H9 (cell line): Measurements from ENCODE around the gene SLC28A3. TPM values are rescaled to one million over a fixed set of nuclear protein-coding genes. Genes with fewer than 3 reads are reported as not detected.

Experiments
- DNase-seq: peaks from one replicate; pipeline ENCODE4 v3.0.0-alpha.2; 2017
- H2AFZ ChIP-seq: one replicate; pipeline ENCODE4 v1.6.1; 2013; ENCODE audit warnings: mild to moderate bottlenecking, low read length, control low read depth, moderate library complexity
- H2AK5ac ChIP-seq: 2 replicates; pipeline ENCODE4 v1.6.1; 2013; ENCODE audit warnings: low read length, control low read depth, mixed read lengths; ENCODE audit not compliant: insufficient read length
- H2BK120ac ChIP-seq: one replicate; pipeline ENCODE4 v1.6.1; 2013; ENCODE audit warnings: low read depth, mild to moderate bottlenecking, low read length, control low read depth, inconsistent platforms; ENCODE audit not compliant: poor library complexity, severe bottlenecking
- H2BK12ac ChIP-seq: 2 replicates; pipeline ENCODE4 v1.6.1; 2013; ENCODE audit warnings: low read length, control low read depth, mixed read lengths, low read depth; ENCODE audit not compliant: insufficient read length
- H2BK15ac ChIP-seq: 2 replicates; pipeline ENCODE4 v1.6.1; 2013; ENCODE audit warnings: low read depth, low read length, control low read depth
- H2BK20ac ChIP-seq: one replicate; pipeline ENCODE4 v1.6.1; 2013; ENCODE audit warnings: low read depth, mild to moderate bottlenecking, low read length, control low read depth, inconsistent platforms; ENCODE audit not compliant: poor library complexity, severe bottlenecking
- H2BK5ac ChIP-seq: 2 replicates; pipeline ENCODE4 v1.6.1; 2013; ENCODE audit warnings: low read length, control low read depth, mixed read lengths; ENCODE audit not compliant: insufficient read length
- H3K14ac ChIP-seq: 2 replicates; pipeline ENCODE4 v1.6.1; 2013; ENCODE audit warnings: low read length, control low read depth; ENCODE audit not compliant: insufficient read depth
- H3K18ac ChIP-seq: 2 replicates; pipeline ENCODE4 v1.6.1; 2013; ENCODE audit warnings: low read depth, mild to moderate bottlenecking, mixed read lengths, low read length, control low read depth; ENCODE audit not compliant: insufficient read length
- H3K23ac ChIP-seq: 2 replicates; pipeline ENCODE4 v1.6.1; 2013; ENCODE audit warnings: low read length, control low read depth, mixed read lengths, low read depth; ENCODE audit not compliant: insufficient read length
- H3K23me2 ChIP-seq: 2 replicates; pipeline ENCODE4 v1.6.1; 2013; ENCODE audit warnings: low read depth, mild to moderate bottlenecking, mixed read lengths, low read length, control low read depth; ENCODE audit not compliant: insufficient read length, poor library complexity, severe bottlenecking
- H3K27ac ChIP-seq: 2 replicates; pipeline ENCODE4 v1.5.1; 2013; ENCODE audit warnings: low read length, control low read depth, mixed read lengths, low read depth; ENCODE audit not compliant: insufficient read length
- H3K27me3 ChIP-seq: 2 replicates; pipeline ENCODE4 v1.6.1; 2013; ENCODE audit warnings: low read length, control low read depth, inconsistent platforms; ENCODE audit not compliant: insufficient read depth
- H3K4ac ChIP-seq: 2 replicates; pipeline ENCODE4 v1.6.1; 2013; ENCODE audit warnings: low read depth, mild to moderate bottlenecking, control low read depth, inconsistent platforms, low read length, moderate library complexity
- H3K4me1 ChIP-seq: 2 replicates; pipeline ENCODE4 v1.6.1; 2013; ENCODE audit warnings: low read length, control low read depth, inconsistent platforms; ENCODE audit not compliant: insufficient read depth
- H3K4me2 ChIP-seq: 2 replicates; pipeline ENCODE4 v1.6.1; 2013; ENCODE audit warnings: low read length, control low read depth, mixed read lengths; ENCODE audit not compliant: insufficient read length, insufficient read depth
- H3K56ac ChIP-seq: 2 replicates; pipeline ENCODE4 v1.6.1; 2013; ENCODE audit warnings: low read depth, mild to moderate bottlenecking, mixed read lengths, low read length, control low read depth; ENCODE audit not compliant: insufficient read length
- H3K79me1 ChIP-seq: 2 replicates; pipeline ENCODE4 v1.6.1; 2013; ENCODE audit warnings: low read depth, mild to moderate bottlenecking, moderate library complexity, low read length, control low read depth, inconsistent platforms; ENCODE audit not compliant: insufficient read depth, poor library complexity, severe bottlenecking
- H3K79me2 ChIP-seq: 2 replicates; pipeline ENCODE4 v1.6.1; 2013; ENCODE audit warnings: low read length, control low read depth, inconsistent platforms; ENCODE audit not compliant: insufficient read depth
- H3K9ac ChIP-seq: 2 replicates; pipeline ENCODE4 v1.6.1; 2013; ENCODE audit warnings: low read length, control low read depth, mixed read lengths; ENCODE audit not compliant: insufficient read length; ENCODE audit errors: extremely low read depth
- H3K9me3 ChIP-seq: one replicate; pipeline ENCODE4 v1.6.1; 2013; ENCODE audit warnings: low read depth, low read length, inconsistent platforms; ENCODE audit not compliant: control insufficient read depth
- H3T11ph ChIP-seq: one replicate; pipeline ENCODE4 v1.6.1; 2013; ENCODE audit warnings: mild to moderate bottlenecking, low read length, control low read depth, inconsistent platforms
- H4K20me1 ChIP-seq: one replicate; pipeline ENCODE4 v1.6.1; 2013; ENCODE audit not compliant: control insufficient read depth, insufficient read length, insufficient read depth
- H4K5ac ChIP-seq: 2 replicates; pipeline ENCODE4 v1.6.1; 2013; ENCODE audit warnings: low read depth, mild to moderate bottlenecking, mixed read lengths, low read length, control low read depth; ENCODE audit not compliant: insufficient read length
- H4K8ac ChIP-seq: replicated peaks from 2 replicates; pipeline ENCODE4 v1.6.1; 2013; ENCODE audit warnings: low read length, control low read depth, mixed read lengths, low read depth; ENCODE audit not compliant: insufficient read length
- H4K91ac ChIP-seq: 2 replicates; pipeline ENCODE4 v1.6.1; 2013; ENCODE audit warnings: low read depth, mild to moderate bottlenecking, moderate library complexity, mixed read lengths, low read length, control low read depth; ENCODE audit not compliant: insufficient read length
- H3K27ac Mint-ChIP-seq, 3 experiments: 2 replicates in 2 of 3; 3 replicates in 1 of 3; pipeline ENCODE4 v1.8.0; 2020 to 2021; ENCODE audit warnings: mixed read lengths in 3 of 3, mild to moderate bottlenecking in 1 of 3, moderate library complexity in 1 of 3
- H3K27me3 Mint-ChIP-seq: 2 replicates; pipeline ENCODE4 v1.8.0; 2021; ENCODE audit warnings: low read depth, mild to moderate bottlenecking, moderate library complexity, mixed read lengths
- H3K36me3 Mint-ChIP-seq, 3 experiments: 2 replicates in 2 of 3; 3 replicates in 1 of 3; pipeline ENCODE4 v1.8.0; 2020 to 2021; ENCODE audit warnings: low read depth in 3 of 3, mixed read lengths in 3 of 3; ENCODE audit not compliant: insufficient read depth in 1 of 3
- H3K4me1 Mint-ChIP-seq, 2 experiments: 2 replicates each; pipeline ENCODE4 v1.8.0; 2020; ENCODE audit warnings: mixed read lengths in 2 of 2
- H3K4me3 Mint-ChIP-seq, 2 experiments: 2 replicates in 1 of 2; 3 replicates in 1 of 2; pipeline ENCODE4 v1.8.0; 2020 to 2021; ENCODE audit warnings: mild to moderate bottlenecking in 2 of 2, mixed read lengths in 2 of 2, moderate library complexity in 1 of 2
- H3K9me3 Mint-ChIP-seq, 2 experiments: 2 replicates in 1 of 2; 3 replicates in 1 of 2; pipeline ENCODE4 v1.8.0; 2020; ENCODE audit warnings: mild to moderate bottlenecking in 2 of 2, mixed read lengths in 2 of 2, moderate library complexity in 1 of 2
- WGBS: extraction: QIAGEN DNeasy Blood & Tissue Kit; methylation state at CpG from one replicate; pipeline ENCODE4 v1.1.7; 2013; ENCODE audit warnings: missing lambda C conversion rate, low lambda C conversion rate, mixed read lengths; ENCODE audit not compliant: insufficient read length; ENCODE audit errors: extremely low coverage; 5-methylcytosine and 5-hydroxymethylcytosine counted together
- total RNA-seq: library from RNA; stranded (reverse); gene quantifications from 2 replicates; pipeline ENCODE4 v1.2.1, GENCODE V29; 2021
- TF ChIP-seq, protein P1 (sequence below): fragments of 200-600 bp; sonication (generic); conservative IDR thresholded peaks from 3 replicates; pipeline ENCODE4 v1.8.0; 2021; ENCODE audit warnings: antibody characterized with exemption, mild to moderate bottlenecking

Gene SLC28A3
- total RNA-seq, 1 experiment from 2014 or later = not detected

DNA sequence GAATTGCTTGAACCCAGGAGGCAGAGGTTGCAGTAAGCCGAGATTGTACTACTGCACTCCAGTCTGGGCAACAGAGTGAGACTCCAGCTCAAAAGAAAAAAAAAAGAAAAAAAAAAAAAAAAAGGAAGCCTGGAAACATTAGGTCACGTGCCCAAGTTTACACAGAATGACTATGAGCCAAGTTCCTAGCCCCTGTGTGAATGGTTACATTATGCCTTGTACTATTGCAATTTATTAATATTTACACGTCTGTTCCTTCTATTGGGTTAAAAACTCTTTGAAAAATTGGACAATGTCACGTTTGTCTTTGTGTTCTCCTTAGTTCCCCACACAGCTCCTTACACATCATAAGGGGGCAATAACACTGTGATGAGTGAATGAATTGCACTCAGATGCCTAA, 33.5 kb upstream of the SLC28A3 start:
- H3K4me1 ChIP-seq = no peaks in the 10 kb centered on the region
- Mint-ChIP-seq H3K36me3 (no peaks in the 10 kb centered on the region; a peak in 1 of 7 replicates), H3K27me3 (peaks cover 1% of the 10 kb centered on the region; the same call in 1 of the 2 replicates), H3K9me3 (no peaks in the 10 kb centered on the region), H3K27ac (no peak overlapping the region), H3K4me3 (no peak overlapping the region), H3K4me1 (peaks cover 2 to 12% of the 10 kb centered on the region in 2 experiments; a peak in 2 of 4 replicates)
- H3T11ph ChIP-seq = no peak overlapping the region
- no CpG with 5 or more reads among the region's 4 CpGs for WGBS
- TF ChIP-seq, protein P1, sequence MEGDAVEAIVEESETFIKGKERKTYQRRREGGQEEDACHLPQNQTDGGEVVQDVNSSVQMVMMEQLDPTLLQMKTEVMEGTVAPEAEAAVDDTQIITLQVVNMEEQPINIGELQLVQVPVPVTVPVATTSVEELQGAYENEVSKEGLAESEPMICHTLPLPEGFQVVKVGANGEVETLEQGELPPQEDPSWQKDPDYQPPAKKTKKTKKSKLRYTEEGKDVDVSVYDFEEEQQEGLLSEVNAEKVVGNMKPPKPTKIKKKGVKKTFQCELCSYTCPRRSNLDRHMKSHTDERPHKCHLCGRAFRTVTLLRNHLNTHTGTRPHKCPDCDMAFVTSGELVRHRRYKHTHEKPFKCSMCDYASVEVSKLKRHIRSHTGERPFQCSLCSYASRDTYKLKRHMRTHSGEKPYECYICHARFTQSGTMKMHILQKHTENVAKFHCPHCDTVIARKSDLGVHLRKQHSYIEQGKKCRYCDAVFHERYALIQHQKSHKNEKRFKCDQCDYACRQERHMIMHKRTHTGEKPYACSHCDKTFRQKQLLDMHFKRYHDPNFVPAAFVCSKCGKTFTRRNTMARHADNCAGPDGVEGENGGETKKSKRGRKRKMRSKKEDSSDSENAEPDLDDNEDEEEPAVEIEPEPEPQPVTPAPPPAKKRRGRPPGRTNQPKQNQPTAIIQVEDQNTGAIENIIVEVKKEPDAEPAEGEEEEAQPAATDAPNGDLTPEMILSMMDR = no peak
- no peak overlapping the region for H2BK5ac ChIP-seq
- no peaks in the 10 kb centered on the region for H3K9me3 ChIP-seq
- no peak overlapping the region for H2BK20ac ChIP-seq
- no peak overlapping the region for H3K27ac ChIP-seq
- no peaks in the 10 kb centered on the region for H3K79me1 ChIP-seq
- no peak overlapping the region for H3K9ac ChIP-seq
- no peak overlapping the region for H3K4me2 ChIP-seq
- no peak overlapping the region for H4K5ac ChIP-seq
- no peaks in the 10 kb centered on the region for H3K79me2 ChIP-seq
- H2AK5ac ChIP-seq = no peak overlapping the region
- no peaks in the 10 kb centered on the region for H3K27me3 ChIP-seq
- no peak overlapping the region for H2BK15ac ChIP-seq
- H3K18ac ChIP-seq = no peak overlapping the region
- H3K4ac ChIP-seq = no peak overlapping the region
- no peak overlapping the region for H2BK120ac ChIP-seq
- no peak overlapping the region for H3K56ac ChIP-seq
- no peak overlapping the region for H2AFZ ChIP-seq
- no peaks in the 10 kb centered on the region for H3K23me2 ChIP-seq
- no peak overlapping the region for H4K8ac ChIP-seq
- no peak for DNase-seq
- H3K23ac ChIP-seq = no peak overlapping the region
- no peaks in the 10 kb centered on the region for H4K20me1 ChIP-seq
- H3K14ac ChIP-seq = no peak overlapping the region
- H2BK12ac ChIP-seq = no peak overlapping the region
- H4K91ac ChIP-seq = no peak overlapping the region
